ENCODE measurements around the gene BRD4.

Gene BRD4

DNA sequence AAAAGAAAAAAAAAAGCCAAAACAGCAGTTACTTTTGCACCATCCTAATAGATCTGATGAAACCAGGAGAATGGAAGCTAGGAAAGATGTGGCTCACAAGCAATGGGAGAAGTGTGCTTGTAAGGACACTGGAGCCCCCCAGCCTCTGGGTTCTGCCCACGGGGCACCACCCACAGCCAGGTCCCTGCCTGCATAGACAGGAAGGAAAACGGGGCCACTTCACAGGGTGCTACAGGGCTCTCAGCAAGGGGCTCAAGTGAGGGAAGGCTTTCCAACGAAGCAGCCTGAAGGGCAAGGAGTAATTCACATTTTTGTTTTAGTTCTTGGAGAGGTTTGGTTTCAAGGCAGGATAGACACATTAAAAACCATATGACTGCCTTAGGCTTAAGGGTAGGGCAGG lies 42.7 kb downstream of the BRD4 start:
- no peak for DNase-seq (ENCODE audit: low spot score)

DNA sequence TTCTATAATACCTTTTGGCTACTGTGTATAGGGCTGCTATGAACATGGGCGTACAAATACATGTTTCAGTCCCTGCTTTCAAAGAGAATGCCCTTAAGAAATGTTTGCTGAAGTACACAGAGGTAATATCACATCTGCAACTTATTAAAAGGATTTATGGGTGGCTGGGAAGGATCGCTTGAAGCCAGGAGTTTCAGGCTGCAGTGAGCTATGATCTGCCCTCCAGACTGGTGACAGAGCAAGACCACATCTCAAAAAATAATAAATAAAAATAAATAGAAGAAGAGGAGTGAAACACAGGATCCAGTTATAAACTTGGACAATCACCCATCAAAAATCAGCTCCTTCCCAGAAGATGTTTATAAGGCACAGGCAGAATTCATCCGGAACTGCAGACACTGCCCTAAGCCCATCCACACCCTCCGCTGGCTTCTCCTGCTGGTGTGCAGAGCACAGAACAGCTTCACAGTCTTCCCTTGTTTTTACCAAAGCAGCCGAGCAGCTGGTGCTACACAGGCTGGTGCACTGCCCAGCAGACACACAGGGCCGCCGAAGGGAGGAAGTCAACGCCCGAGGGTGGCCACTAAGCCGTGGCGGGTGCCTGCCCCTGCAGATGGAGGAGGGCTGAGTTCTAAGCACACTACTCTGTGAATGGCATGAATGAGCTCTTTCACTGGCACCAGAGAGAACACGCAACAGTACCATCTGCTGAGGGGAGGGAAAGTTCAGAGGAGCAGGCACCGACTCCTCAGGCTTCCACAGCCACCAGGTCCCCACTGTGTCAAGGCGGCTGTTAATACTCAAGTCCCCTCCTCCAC lies 44.0 kb downstream of the BRD4 start:
- no peak for DNase-seq (ENCODE audit: low spot score)

DNA sequence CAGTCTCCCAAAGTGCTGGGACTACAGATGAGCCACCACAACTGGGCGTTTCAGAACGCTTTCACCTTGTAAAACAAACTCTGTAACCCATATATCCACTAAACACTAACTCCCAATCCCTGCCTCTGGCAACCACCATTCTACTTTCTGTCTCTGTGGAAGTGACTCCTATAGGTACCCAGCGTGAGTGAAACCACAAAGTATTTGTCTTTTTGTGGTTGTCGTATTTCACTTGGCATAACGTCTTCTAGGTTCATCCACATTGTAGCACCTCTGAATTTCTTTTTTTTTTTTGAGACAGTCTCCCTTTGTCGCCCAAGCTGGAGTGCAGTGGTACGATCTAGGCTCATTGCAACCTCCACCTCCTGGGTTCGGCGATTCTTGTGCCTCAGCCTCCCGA lies 44.8 kb downstream of the BRD4 start:
- no peak for DNase-seq (ENCODE audit: low spot score)

DNA sequence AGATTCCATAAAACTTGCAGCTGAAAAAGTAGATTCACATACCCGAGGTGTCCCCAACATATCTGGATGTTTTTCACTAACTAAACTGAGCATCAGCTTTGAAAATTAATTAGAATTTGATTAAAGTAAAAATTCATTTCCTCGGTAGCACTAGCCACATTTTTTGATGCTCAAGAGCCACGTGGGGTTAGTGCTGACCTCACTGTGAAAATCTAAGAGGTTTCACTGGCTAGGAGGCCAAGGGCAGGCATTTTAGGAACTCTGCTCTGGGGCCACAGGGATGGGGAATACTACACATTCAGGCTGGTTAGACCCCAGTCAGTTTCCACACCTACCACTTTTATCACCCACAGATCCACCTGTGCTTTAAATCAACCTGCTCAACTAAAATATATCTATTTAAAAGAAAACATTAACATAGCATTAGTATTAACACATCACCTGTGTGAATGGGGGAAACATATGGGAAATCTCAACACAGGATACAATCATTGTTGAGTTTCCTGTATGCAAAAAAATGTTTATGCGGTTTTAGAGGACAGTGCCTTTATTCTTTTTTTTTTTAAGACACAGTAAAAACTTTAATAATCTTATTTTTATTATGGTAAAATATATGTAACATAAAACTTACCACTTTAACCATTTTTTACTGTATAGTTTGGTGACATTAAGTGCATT lies 45.5 kb downstream of the BRD4 start:
- no peak for DNase-seq (ENCODE audit: low spot score)

DNA sequence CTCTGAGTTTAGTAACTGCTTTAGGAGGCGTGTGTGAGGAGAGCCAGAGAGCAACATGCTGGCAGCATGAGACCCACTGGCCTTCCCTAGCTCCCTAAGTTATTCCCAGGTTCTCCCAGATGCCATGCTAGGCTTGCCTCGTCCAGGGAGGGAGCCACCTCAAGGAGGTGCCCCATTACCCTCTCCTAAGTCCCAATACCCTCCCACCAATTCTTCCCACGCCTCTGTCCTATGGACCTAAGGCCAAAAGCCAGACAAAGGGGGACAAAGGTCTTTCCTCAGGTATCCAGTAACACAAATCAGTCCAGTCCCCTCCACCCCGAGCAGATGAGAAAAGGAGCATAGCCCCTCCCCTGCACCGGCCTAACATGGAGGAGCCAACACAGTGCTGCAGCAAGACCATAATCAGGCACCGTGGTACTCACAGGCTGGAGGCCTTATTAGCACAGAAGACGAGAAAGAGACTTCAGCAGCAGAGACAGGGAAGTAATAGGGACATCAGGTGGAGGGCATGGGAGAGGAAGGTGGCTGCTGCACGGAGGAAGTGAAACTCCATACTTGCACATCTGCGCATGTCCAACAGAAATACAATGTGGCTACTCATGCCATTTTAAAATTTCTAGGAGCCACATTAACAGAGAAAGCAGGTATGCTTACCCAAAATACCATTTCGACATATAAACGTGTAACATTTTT lies 46.3 kb downstream of the BRD4 start:
- no peak for DNase-seq (ENCODE audit: low spot score)

DNA sequence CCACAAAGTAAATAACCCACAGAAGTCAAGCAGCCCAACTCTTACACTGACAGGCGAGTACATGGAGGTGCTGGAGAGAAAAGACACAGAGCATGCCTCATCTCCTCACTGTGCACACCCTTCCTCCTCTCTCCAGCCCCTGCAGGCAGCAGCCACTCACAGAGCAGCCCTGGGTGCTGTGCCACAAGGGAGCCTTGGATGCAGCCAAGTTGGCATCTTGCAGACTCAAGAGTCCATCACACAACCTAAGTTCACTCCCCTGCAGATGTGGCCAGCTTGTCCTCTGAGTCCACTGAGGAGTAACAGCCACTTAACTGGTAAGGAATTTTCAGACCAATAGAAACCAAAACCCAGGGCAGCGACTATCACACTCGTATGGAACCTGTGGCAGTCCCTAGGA lies 47.4 kb downstream of the BRD4 start:
- no peak for DNase-seq (ENCODE audit: low spot score)

DNA sequence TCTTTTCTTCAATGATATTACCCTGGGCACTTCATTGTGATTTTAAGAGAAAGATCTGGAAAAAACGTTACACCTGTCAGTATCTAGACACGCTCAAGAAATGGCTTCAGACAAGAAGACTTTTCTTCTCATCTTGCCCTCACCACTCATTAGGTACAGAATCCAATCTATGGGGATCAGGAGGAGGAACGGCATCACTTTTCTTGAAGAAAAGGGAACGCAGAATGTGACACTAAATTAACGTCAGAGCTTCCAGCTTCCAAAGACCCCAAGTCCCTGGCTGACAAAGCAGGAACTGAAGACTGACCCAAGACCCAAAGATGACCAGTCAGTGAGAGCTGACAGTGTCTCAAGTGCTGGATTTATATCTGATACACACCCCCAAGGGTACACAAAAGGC lies 48.2 kb downstream of the BRD4 start:
- DNase-seq (ENCODE audit: low spot score): no peak

DNA sequence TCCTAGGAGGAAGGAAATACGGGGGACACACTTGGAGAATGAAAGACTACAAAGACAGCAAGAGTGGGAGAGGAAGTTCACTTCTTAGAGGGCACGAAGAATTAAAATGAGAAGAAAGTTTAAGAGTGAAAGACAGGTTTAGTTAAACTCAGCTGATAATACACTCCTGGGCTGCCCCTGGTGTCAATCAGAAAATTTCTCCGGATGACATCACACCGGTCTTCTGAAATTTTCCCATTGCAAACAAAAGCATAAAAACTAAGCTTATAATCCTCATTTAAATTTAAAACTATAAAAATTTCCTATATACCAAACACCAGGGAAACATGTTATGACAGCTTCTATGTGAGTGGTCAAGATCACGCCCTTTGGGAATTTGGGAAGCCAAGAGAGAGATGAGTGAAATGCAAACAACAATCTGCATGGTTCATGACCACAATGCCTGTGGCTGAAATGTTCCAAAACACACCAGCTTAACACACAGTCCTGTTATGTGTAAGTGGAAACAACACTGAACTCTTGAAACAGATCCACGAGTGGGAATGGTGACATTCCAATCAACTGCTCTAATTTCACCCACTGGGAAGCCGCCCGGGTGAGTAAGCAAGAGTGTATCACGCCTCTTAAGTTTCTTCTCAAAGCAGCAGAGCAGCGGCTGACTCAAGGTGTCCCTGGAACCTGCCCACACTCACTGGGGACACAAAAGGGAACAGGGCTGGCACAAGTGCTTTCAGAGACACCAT lies 49.0 kb downstream of the BRD4 start:
- no peak for DNase-seq (ENCODE audit: low spot score)

DNA sequence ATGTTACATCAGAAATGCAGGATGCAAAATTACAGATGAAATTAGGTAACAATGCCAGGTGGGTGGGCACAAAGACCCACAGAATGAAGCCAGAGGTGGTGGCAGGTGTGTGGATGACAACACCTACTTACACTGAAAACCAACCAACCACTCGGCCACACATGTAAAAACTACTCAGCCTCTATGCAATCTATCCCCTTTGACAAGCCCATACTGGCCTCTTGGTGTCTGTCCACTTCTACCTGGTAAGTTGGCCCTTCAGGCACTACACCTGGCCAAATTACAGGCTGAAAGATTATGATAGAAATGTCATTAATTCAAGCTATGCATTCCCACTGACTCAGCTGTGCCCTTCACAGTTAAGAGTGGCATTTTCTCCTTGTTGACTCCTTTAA lies 50.0 kb downstream of the BRD4 start:
- DNase-seq (ENCODE audit: low spot score): no peak

DNA sequence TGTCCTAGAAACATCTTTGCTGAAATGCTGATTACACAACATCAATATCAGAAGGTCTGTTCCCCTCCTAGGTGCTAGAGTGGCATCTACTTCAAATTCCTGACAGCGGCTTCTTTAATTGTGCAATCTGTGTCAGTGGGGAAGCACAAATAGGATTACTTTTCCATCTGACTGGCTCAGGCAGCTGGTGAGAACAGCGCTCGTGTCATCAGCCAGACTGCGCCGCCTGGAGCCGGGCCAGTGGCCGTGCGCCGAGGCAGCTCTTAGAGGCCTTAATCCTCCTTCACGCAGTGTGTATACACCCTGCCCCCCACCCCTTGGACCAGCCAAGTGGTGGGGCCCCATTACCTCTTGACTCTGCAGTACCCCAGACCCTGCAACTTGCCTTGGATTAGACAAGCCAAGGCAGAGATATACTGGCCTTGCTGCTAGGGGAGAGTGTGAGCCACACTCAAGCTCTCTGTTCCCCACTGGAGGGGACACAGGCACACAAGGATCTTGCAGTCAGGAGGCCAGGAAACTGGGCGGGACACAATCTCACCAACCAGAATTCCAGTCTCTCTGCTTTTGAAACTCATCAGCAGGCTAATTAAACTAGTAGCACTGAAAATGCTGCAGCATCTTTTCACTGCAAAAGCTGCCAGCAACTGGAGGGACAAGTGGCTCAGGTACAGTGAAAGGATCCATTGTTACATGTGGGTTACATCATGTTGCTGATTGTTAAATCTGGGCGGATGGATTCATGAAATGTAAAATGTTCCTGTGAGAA lies 51.2 kb downstream of the BRD4 start:
- no peak for DNase-seq (ENCODE audit: low spot score)

DNA sequence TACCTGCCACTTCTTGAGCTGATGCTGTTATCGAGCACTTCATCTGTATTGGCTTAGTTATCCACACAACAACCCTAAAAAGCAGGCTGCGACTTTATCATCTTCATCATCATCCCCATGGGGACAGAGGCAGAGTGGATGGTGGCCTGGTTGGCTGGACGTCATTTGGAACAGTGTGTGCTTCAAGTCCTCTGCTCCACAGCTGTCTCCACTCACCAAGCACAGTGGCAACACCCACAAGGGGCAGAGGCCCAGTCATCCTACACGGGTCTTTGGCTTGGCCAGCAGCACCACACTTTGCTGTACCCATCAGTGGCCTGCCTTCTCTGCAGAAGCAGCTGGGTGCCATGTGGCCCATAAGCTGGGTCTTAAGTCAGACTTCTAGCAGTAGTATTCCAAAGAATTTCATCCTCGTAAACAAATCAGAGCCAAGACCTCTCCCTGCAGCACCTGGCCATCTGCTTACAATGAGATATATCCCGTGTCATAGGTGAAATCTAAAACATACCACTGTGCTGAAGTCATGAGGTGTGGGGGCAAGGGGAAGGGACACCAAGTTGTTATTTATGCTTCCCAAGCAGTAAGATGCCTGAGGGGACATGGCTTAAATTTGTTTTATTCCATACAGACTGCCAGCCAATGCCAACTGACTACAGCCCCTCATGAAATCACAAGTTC lies 52.2 kb downstream of the BRD4 start:
- DNase-seq (ENCODE audit: low spot score): no peak

DNA sequence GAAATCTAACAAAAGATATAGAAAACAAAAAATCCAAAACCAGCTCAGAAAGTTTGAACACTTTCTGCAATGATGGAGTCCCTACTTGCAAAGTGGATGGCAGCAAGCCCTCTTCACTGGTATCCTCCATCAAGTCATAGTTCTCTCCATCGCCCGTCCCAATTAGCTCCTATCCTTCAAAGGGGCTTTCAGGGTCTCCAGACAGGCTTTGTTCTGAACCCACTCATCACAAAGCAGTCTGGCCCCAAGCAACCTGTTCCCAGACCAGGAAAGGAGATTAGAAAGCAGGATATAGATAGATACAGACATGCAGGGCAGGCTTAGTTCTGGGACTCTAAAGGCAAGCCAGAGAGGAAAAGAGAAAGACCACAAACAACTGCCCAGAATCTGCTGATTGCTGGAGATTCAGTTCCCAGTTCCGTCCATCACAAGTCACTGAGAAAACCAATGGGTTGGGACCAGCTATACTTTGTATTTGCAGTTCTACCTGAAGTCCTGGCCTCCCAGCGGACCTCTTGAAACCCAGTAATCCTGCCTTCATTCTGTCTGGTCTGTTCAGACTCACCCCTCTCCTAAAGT lies 52.9 kb downstream of the BRD4 start:
- DNase-seq (ENCODE audit: low spot score): no peak

DNA sequence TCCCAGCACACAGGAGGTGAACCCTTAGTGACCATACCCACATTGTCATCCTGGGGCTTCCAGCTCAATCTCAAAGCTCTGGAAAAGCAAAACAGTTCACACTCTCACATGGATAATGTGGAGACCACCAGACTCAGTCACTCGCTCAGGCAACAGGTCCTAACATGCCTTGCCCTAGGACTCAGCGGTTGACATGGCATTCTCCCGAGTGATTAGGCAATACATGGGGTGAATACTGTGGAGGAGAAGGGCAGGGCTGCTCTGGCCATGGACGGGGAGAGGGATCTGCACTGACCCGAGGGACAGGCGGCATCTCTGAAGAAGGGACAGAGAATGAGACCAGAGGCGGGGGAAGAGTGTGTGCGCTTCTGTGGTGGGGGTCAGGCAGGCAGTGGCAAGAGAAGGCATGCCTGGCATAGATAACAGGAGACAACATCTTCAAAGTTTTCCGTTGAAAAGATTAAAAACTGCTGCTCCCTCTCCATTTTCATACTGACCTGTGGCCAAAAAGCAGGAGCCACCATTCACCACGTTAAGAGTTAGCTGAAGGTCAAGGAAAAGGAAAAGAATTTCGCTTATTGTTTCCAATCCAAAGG lies 55.6 kb downstream of the BRD4 start:
- no peak for DNase-seq (ENCODE audit: low spot score)

DNA sequence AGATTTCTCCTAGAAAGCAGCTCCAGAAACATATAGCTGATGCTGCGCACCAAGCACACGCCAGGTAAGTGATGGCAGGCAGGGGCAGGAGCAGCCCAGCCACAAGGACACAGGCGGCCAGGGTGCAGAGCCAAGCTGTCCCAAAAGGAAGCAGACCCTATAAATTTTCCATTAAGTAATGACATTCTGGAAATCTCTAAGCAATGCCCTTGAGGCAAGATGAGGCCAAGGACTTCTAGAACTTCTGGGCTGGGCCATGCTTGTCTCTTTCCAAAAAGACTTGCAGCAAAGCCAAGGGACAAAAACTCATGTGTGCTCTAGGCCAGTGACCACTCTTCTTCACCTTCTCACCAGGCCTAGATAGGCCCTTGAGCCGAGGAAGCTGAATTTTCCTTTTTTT lies 57.9 kb downstream of the BRD4 start:
- DNase-seq (ENCODE audit: low spot score): no peak

DNA sequence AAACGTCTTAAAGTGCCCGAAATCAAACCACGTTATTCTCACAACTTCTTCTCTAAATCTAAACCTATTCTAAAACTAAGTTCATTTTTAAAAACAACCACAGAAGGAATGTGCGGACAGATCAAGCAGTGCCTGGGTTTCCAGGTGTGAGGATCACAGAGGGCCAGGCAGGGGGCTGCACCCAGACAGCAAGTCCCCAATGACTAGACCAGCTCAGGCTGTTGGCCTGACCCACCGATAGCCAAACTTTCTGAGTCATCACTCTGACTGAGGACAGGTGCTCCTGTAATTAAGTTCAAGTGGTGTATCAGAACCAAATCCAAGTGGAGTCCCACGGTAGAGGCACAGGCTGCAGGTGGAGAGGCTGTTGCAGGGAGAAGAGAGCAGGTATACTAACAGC lies 62.5 kb downstream of the BRD4 start:
- no peak for DNase-seq (ENCODE audit: low spot score)

DNA sequence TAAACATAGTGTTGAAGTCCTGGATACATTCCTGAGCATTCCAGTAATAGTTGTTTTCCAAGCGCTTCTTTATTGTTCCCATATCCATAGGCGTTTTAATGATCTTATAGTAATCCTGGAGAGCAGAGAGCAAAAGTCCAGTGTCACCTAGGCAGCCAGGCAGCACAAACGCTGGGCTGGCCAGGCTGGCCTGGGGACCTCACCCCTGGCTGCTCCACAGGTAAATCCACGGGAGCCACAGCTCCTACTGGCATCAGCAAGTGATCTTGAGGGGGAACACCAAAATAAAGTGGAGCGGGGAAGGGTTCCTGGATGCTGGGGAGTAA lies 63.4 kb downstream of the BRD4 start:
- DNase-seq (ENCODE audit: low spot score): no peak

DNA sequence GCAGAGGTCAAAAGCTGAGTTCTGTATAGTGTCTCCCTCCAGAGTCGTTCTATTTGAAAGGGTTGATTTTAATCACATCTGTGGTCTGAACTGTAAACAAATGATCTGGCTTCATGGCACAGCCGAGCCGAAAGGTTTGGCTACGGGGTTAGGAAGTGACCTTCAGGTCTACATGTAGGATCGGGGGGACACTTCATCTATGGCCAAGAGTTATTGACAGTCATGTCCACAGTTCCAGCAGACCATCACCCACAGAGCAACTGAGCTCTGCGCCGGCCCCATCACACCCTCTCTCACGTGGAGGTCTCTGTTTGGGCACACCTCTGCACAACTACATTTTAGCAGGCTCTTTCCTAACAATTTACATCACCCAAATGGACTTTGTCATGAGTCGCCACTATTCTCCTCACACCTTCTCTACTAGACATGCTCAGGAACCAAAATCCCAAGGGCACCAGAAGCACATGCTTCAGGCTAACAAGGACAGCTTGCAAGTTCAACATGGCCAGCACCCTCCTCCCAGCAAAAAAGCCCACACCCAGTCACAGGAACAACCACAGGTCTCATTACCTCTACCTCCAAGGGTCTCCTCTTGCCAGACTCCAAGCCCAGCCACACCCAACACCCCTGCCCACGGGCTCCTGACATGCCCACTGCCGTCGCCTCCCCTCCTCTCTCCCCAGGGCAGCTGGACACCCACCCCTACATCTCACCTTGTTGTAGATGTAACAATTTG lies 64.0 kb downstream of the BRD4 start:
- no peak for DNase-seq (ENCODE audit: low spot score)

DNA sequence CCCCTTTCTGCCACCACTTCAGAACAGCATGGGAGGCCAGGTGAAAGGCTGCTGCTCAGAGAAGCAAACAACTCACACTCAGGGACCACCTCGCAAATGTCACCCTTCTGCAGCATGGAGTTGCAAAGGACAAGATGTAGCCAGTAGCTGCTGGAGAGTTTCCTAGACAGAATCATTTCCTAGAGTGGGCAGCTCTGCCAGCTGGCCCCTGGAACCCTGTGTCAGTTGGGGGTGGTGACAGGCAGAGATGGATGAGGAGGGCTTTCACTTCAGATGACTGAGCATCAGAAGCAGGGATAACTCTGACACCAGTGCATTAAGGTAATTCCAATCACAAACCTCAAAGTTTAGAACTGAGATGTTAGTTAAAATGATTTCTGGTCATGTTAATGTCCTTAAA lies 65.7 kb downstream of the BRD4 start:
- DNase-seq (ENCODE audit: low spot score): no peak

DNA sequence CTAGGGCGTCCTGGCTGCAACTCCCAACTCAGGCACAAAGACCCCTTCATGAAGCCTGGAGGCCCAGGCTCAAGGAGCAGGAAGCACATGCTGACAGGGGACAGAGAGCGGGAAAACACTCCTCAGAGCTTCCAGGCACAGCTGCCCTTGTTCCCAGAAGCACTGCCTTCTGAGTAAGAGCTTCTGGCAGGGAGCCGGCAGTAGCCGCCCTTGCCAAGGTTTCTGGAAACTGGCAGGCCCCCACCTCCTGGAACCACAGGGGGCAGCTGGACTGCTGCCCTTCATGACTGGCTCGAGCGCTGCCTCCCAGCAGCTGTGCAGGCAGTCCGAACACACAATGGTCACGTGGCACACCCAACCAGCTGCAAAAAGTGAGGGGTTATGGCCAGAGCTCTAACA lies 66.5 kb downstream of the BRD4 start:
- no peak for DNase-seq (ENCODE audit: low spot score)
